ENCODE data around the gene CHCHD3.
"Not testable (repeated sequence)": the region's sequence is repeated elsewhere in the genome, so short reads cannot be mapped to it uniquely, and the experiment has no call there.

The CHCHD3 gene

GRCh38 chr7:133003052-133003910 is 78.6 kb downstream of the CHCHD3 start:
- DNase-seq (ENCODE audit: low spot score): no peak

GRCh38 chr7:133001727-133002126 is 80.2 kb downstream of the CHCHD3 start:
- DNase-seq (ENCODE audit: low spot score): no peak

GRCh38 chr7:132999845-133000244 is 82.0 kb downstream of the CHCHD3 start:
- no peak for DNase-seq (ENCODE audit: low spot score)

- no peak for DNase-seq (ENCODE audit: low spot score)
Observed at GRCh38 chr7:132998763-132999162, 83.1 kb downstream of the CHCHD3 start.

- no peak for DNase-seq (ENCODE audit: low spot score)
Observed at GRCh38 chr7:132997505-132997904, 84.4 kb downstream of the CHCHD3 start.

GRCh38 chr7:132996581-132997242 is 85.2 kb downstream of the CHCHD3 start:
- DNase-seq (ENCODE audit: low spot score): no peak

GRCh38 chr7:132993377-132994013 is 88.4 kb downstream of the CHCHD3 start:
- DNase-seq (ENCODE audit: low spot score): no peak

- DNase-seq (ENCODE audit: low spot score): no peak
Observed at GRCh38 chr7:132991615-132992587, 90.0 kb downstream of the CHCHD3 start.

GRCh38 chr7:132988117-132988516 is 93.8 kb downstream of the CHCHD3 start:
- no peak for DNase-seq (ENCODE audit: low spot score)

- DNase-seq (ENCODE audit: low spot score): no peak
Observed at GRCh38 chr7:132980402-132980801, 101.5 kb downstream of the CHCHD3 start.

GRCh38 chr7:132979524-132979923 is 102.4 kb downstream of the CHCHD3 start:
- DNase-seq (ENCODE audit: low spot score): no peak

- no peak for DNase-seq (ENCODE audit: low spot score)
Observed at GRCh38 chr7:132977234-132977633, 104.7 kb downstream of the CHCHD3 start.

GRCh38 chr7:132972745-132973144 is 109.1 kb downstream of the CHCHD3 start:
- DNase-seq (ENCODE audit: low spot score): no peak

- DNase-seq (ENCODE audit: low spot score): no peak
Observed at GRCh38 chr7:132970257-132970656, 111.6 kb downstream of the CHCHD3 start.

GRCh38 chr7:132969520-132969919 is 112.4 kb downstream of the CHCHD3 start:
- no peak for DNase-seq (ENCODE audit: low spot score)

GRCh38 chr7:132967470-132967848 is 114.4 kb downstream of the CHCHD3 start:
- DNase-seq (ENCODE audit: low spot score): not testable (repeated sequence)

- no peak for DNase-seq (ENCODE audit: low spot score)
Observed at GRCh38 chr7:132966754-132967469, 115.0 kb downstream of the CHCHD3 start.

- no peak for DNase-seq (ENCODE audit: low spot score)
Observed at GRCh38 chr7:132965951-132966350, 115.9 kb downstream of the CHCHD3 start.

GRCh38 chr7:132964876-132965275 is 117.0 kb downstream of the CHCHD3 start:
- DNase-seq (ENCODE audit: low spot score): no peak

GRCh38 chr7:132959891-132960290 is 122.0 kb downstream of the CHCHD3 start:
- no peak for DNase-seq (ENCODE audit: low spot score)

GRCh38 chr7:132956556-132956955 is 125.3 kb downstream of the CHCHD3 start:
- no peak for DNase-seq (ENCODE audit: low spot score)
